GM12878 (cell line): Measurements from ENCODE around the gene UST. TPM values are rescaled to one million over a fixed set of nuclear protein-coding genes. Genes with fewer than 3 reads are reported as not detected.
A peak's percentile ranks its signal among the peaks of the same experiment; 100 is the strongest.

Experiments used
- ATAC-seq: fragments of 200-7000 bp; cut with Tn5 transposase; 3 replicates; pipeline ENCODE4 v1.9.1; 2020; ENCODE audit warnings: mild to moderate bottlenecking, moderate library complexity
- BruUV-seq: library from RNA; stranded (reverse); fragments of 400-500 nt; replicated peaks from 2 replicates; lab custom pipeline; 2021; lab: Mats Ljungman, UMichigan
- CTCF ChIA-PET: fragments of 300-600 bp; sonication (Branson Sonifier 250); formaldehyde crosslinking; extraction: SDS; loops from one replicate; lab custom pipeline; 2021; ENCODE audit warnings: inconsistent platforms; lab: Yijun Ruan, JAX
- POLR2A ChIA-PET: fragments of 350-600 bp; formaldehyde crosslinking; extraction: SDS; loops from one replicate; lab custom pipeline; 2021; ENCODE audit warnings: inconsistent platforms; lab: Charles Lee
- RAD21 ChIA-PET: fragments of 300-600 bp; sonication (Branson Sonifier 250); formaldehyde crosslinking; loops from one replicate; lab custom pipeline; 2023; ENCODE audit warnings: antibody characterized with exemption; ENCODE audit not compliant: unreplicated experiment; lab: Charles Lee
- SMC1A ChIA-PET: fragments of 300-600 bp; sonication (Branson Sonifier 250); formaldehyde crosslinking; loops from one replicate; lab custom pipeline; 2023; ENCODE audit not compliant: unreplicated experiment, uncharacterized antibody; lab: Charles Lee
- DNase-seq: peaks from one replicate; pipeline ENCODE4 v3.0.0-alpha.2; 2011; ENCODE audit warnings: low read depth, low spot score
- FAIRE-seq: peaks from 3 replicates; lab custom pipeline; 2011; peaks lifted over from hg19 to GRCh38; lab: Jason Lieb, UNC
- H2AFZ ChIP-seq: 2 replicates; pipeline ENCODE4 v1.6.0; 2011; ENCODE audit warnings: low read depth, low read length, control low read depth; ENCODE audit not compliant: control insufficient read depth
- H3K27ac ChIP-seq: 2 replicates; pipeline ENCODE4 v1.5.1; 2011; ENCODE audit warnings: control low read depth; ENCODE audit not compliant: control insufficient read depth, insufficient read depth
- H3K27me3 ChIP-seq, 2 experiments: replicated peaks in 1 of 2; 2 replicates each; pipeline versions ENCODE4 v1.6.0 to v1.6.1; 2011; ENCODE audit warnings: low read length in 1 of 2; ENCODE audit not compliant: control insufficient read depth in 2 of 2, insufficient read depth in 2 of 2
- H3K36me3 ChIP-seq, 2 experiments: 2 replicates each; pipeline ENCODE4 v1.5.1; 2011; ENCODE audit warnings: low read length in 1 of 2; ENCODE audit not compliant: control insufficient read depth in 2 of 2, insufficient read depth in 2 of 2
- H3K4me1 ChIP-seq: 2 replicates; pipeline ENCODE4 v1.6.1; 2011; ENCODE audit warnings: mild to moderate bottlenecking, low read length, moderate library complexity, mixed read lengths; ENCODE audit not compliant: control insufficient read depth, insufficient read depth
- H3K4me2 ChIP-seq: 2 replicates; pipeline ENCODE4 v1.6.0; 2011; ENCODE audit warnings: control low read depth; ENCODE audit not compliant: control insufficient read depth, insufficient read depth
- H3K4me3 ChIP-seq: fragments of 200-600 bp; sonication (generic); 2 replicates; pipeline ENCODE4 v1.5.1; 2016
- H3K79me2 ChIP-seq: 2 replicates; pipeline ENCODE4 v1.6.0; 2011; ENCODE audit warnings: low read length; ENCODE audit not compliant: control insufficient read depth, insufficient read depth
- H3K9ac ChIP-seq: 2 replicates; pipeline ENCODE4 v1.8.0; 2011; ENCODE audit warnings: low read length, control low read depth, mixed read lengths; ENCODE audit not compliant: control insufficient read depth, insufficient read depth
- H3K9me3 ChIP-seq: replicated peaks from 3 replicates; pipeline ENCODE4 v1.5.1; 2011; ENCODE audit warnings: mild to moderate bottlenecking, low read length; ENCODE audit not compliant: control insufficient read depth, insufficient read depth
- H4K20me1 ChIP-seq: 2 replicates; pipeline ENCODE4 v1.6.0; 2011; ENCODE audit not compliant: control insufficient read depth, insufficient read depth
- BCL11A ChIP-seq: IDR thresholded peaks from 2 replicates; pipeline ENCODE4 v1.6.1; 2011; ENCODE audit warnings: low read depth, low read length
- BHLHE40 ChIP-seq, 2 experiments: fragments of 450-650 bp in 1 of 2; IDR thresholded peaks; 2 replicates each; pipeline ENCODE4 v1.6.1; 2011 to 2017; ENCODE audit warnings: low read depth in 2 of 2, borderline replicate concordance in 1 of 2, improper control_type of control experiment in 1 of 2, low read length in 1 of 2, mild to moderate bottlenecking in 1 of 2
- CREB1 ChIP-seq: IDR thresholded peaks from 2 replicates; pipeline ENCODE4 v1.6.1; 2012; ENCODE audit warnings: low read depth, mild to moderate bottlenecking, inconsistent platforms
- E4F1 ChIP-seq: fragments of 450-650 bp; IDR thresholded peaks from 2 replicates; pipeline ENCODE4 v1.6.1; 2018; ENCODE audit warnings: borderline replicate concordance, mild to moderate bottlenecking; ENCODE audit not compliant: partially characterized antibody
- FOS ChIP-seq: IDR thresholded peaks from 3 replicates; pipeline ENCODE4 v1.6.1; 2011; ENCODE audit warnings: borderline replicate concordance; ENCODE audit not compliant: insufficient read length; ENCODE audit errors: extremely low read depth
- HDAC6 ChIP-seq: fragments of 200-600 bp; sonication (generic); IDR thresholded peaks from one replicate; pipeline ENCODE4 v1.8.0; 2017; ENCODE audit warnings: antibody characterized with exemption; ENCODE audit not compliant: unreplicated experiment
- HDGF ChIP-seq: fragments of 450-650 bp; IDR thresholded peaks from 2 replicates; pipeline ENCODE4 v1.6.1; 2016; ENCODE audit warnings: antibody characterized with exemption
- NFXL1 ChIP-seq: fragments of 450-650 bp; IDR thresholded peaks from 2 replicates; pipeline ENCODE4 v1.6.1; 2017; ENCODE audit warnings: antibody characterized with exemption, mild to moderate bottlenecking, borderline replicate concordance
- NR2C2 ChIP-seq: IDR thresholded peaks from 2 replicates; pipeline ENCODE4 v1.6.1; 2011; ENCODE audit warnings: borderline replicate concordance, low read depth; ENCODE audit not compliant: control insufficient read depth, insufficient read length
- REST ChIP-seq: IDR thresholded peaks from 2 replicates; pipeline ENCODE4 v1.6.1; 2012; ENCODE audit warnings: mild to moderate bottlenecking, low read depth, low read length
- ZNF207 ChIP-seq: fragments of 450-650 bp; IDR thresholded peaks from 2 replicates; pipeline ENCODE4 v1.6.1; 2014; ENCODE audit warnings: antibody characterized with exemption, mild to moderate bottlenecking, borderline replicate concordance
- ZNF24 ChIP-seq: fragments of 450-650 bp; IDR thresholded peaks from 2 replicates; pipeline ENCODE4 v1.6.1; 2017; ENCODE audit warnings: antibody characterized with exemption, mild to moderate bottlenecking
- WGBS: methylation state at CpG from one replicate; pipeline ENCODE4 v1.1.6; 2016; ENCODE audit warnings: low lambda C conversion rate; ENCODE audit not compliant: insufficient replicate concordance, insufficient coverage; ENCODE audit errors: missing lambda C conversion rate; 5-methylcytosine and 5-hydroxymethylcytosine counted together
- in situ Hi-C: fragments of 300-500 bp; cut with MboI; formaldehyde crosslinking; loops from 9 replicates; pipeline ENCODE4 v1.14.3; 2018; ENCODE audit warnings: mixed read lengths
- intact Hi-C: fragments of 100-400 bp; cut with micrococcal nuclease; formaldehyde crosslinking; loops from one replicate; pipeline ENCODE4 v1.14.2; 2022; ENCODE audit not compliant: unreplicated experiment
- polyA plus RNA-seq, 11 experiments: library from polyadenylated mRNA; depleted of rRNA in 4 of 11; unstranded in 6 of 11; stranded (reverse) in 5 of 11; fragments of >200 nt; fragmentation: Nextera tagmentation in 4 of 11; fragmentation: Illumina TruSeq in 1 of 11; extraction: Ambion mirVana in 4 of 11; extraction: Trizol in 1 of 11; gene quantifications; 1 replicate in 1 of 11; 2 replicates in 10 of 11; pipeline versions ENCODE4 v1.2.1 to v1.2.3, GENCODE V29; 2011 to 2016; ENCODE audit warnings: inconsistent platforms in 2 of 11, missing spikeins in 2 of 11, low read depth in 1 of 11
- total RNA-seq, 4 experiments: library from RNA; depleted of rRNA in 3 of 4; stranded (reverse); fragments of >200 nt in 3 of 4; fragmentation: Illumina TruSeq in 1 of 4; extraction: Trizol in 1 of 4; gene quantifications; 2 replicates each; pipeline versions ENCODE4 v1.2.1 to v1.2.3, GENCODE V29; 2013 to 2021
- TF ChIP-seq, protein P1 (sequence below): fragments of 450-650 bp; formaldehyde crosslinking; IDR thresholded peaks from 2 replicates; pipeline ENCODE4 v1.4.0; 2022; ENCODE audit warnings: mild to moderate bottlenecking, moderate library complexity
- TF ChIP-seq, protein P2 (sequence below): fragments of 450-650 bp; IDR thresholded peaks from 2 replicates; pipeline ENCODE4 v1.6.1; 2017; ENCODE audit warnings: borderline replicate concordance

The UST gene
- total and polyA plus RNA-seq, 10 of the 15 experiments (the other 5 are each of a cell fraction or from before 2014, with no cell fraction given): 0.74 to 43.3 (median 2.2) TPM

GRCh38 chr6:148855744-148856143 lies 108.9 kb downstream of the UST start:
- ChIA-PET SMC1A (no interaction called here), CTCF (no interaction called here), RAD21 (no interaction called here), POLR2A (no interaction called here)
- DNase-seq: no peak
- Histone ChIP-seq H3K27me3 (no peaks in the 10 kb centered on the region), H4K20me1 (no peaks in the 10 kb centered on the region), H3K9ac (no peak overlapping the region), H3K4me3 (no peak overlapping the region), H3K36me3 (no peaks in the 10 kb centered on the region), H3K27ac (no peak overlapping the region), H3K4me1 (no peaks in the 10 kb centered on the region), H3K4me2 (no peak overlapping the region), H3K9me3 (no peaks in the 10 kb centered on the region; the same call in 2 of the 3 replicates), H2AFZ (no peak overlapping the region), H3K79me2 (no peaks in the 10 kb centered on the region)
- in situ Hi-C loops (no loop called here), intact Hi-C loops (no loop called here)
- BruUV-seq: no TSS peak
- peak; percentile 34; the same call in 2 of the 3 replicates for ATAC-seq
- FAIRE-seq: no peak
- 3% methylated on average over 7 of the region's 7 CpGs for WGBS
- no peak for TF ChIP-seq BCL11A
- no peak for TF ChIP-seq E4F1
- TF ChIP-seq, protein P1, sequence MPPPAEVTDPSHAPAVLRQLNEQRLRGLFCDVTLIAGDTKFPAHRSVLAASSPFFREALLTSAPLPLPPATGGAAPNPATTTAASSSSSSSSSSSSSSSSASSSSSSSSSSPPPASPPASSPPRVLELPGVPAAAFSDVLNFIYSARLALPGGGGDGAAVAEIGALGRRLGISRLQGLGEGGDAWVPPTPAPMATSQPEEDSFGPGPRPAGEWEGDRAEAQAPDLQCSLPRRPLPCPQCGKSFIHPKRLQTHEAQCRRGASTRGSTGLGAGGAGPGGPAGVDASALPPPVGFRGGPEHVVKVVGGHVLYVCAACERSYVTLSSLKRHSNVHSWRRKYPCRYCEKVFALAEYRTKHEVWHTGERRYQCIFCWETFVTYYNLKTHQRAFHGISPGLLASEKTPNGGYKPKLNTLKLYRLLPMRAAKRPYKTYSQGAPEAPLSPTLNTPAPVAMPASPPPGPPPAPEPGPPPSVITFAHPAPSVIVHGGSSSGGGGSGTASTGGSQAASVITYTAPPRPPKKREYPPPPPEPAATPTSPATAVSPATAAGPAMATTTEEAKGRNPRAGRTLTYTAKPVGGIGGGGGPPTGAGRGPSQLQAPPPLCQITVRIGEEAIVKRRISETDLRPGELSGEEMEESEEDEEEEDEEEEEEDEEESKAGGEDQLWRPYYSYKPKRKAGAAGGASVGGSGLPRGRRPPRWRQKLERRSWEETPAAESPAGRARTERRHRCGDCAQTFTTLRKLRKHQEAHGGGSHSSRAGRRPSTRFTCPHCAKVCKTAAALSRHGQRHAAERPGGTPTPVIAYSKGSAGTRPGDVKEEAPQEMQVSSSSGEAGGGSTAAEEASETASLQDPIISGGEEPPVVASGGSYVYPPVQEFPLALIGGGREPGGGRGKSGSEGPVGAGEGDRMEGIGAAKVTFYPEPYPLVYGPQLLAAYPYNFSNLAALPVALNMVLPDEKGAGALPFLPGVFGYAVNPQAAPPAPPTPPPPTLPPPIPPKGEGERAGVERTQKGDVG: no peak
- no peak for TF ChIP-seq ZNF207
- TF ChIP-seq ZNF24: no peak
- TF ChIP-seq FOS: no peak
- no peak for TF ChIP-seq NFXL1
- no peak for TF ChIP-seq CREB1
- TF ChIP-seq BHLHE40 (IDR thresholded peaks at IDR 0.05; ENCODE audit: borderline replicate concordance in 1 of 2, low read depth in 2 of 2, low read length in 1 of 2): no peak
- TF ChIP-seq REST: no peak
- TF ChIP-seq NR2C2: no peak
- TF ChIP-seq, protein P2, sequence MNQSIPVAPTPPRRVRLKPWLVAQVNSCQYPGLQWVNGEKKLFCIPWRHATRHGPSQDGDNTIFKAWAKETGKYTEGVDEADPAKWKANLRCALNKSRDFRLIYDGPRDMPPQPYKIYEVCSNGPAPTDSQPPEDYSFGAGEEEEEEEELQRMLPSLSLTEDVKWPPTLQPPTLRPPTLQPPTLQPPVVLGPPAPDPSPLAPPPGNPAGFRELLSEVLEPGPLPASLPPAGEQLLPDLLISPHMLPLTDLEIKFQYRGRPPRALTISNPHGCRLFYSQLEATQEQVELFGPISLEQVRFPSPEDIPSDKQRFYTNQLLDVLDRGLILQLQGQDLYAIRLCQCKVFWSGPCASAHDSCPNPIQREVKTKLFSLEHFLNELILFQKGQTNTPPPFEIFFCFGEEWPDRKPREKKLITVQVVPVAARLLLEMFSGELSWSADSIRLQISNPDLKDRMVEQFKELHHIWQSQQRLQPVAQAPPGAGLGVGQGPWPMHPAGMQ: no peak
- no peak for TF ChIP-seq HDGF
- TF ChIP-seq HDAC6: no peak
